IPS-11a (cell line): ENCODE measurements around the gene UBIAD1.
"Not testable (repeated sequence)": the region's sequence is repeated elsewhere in the genome, so short reads cannot be mapped to it uniquely, and the experiment has no call there.

Experiments used
- H3K4me3 ChIP-seq: one replicate; pipeline ENCODE4 v1.5.1; 2013; ENCODE audit warnings: low read depth, low read length, control low read depth

UBIAD1 gene

GRCh38 chr1:11272832-11273594 lies at the start of gene UBIAD1:
Gene UBIAD1 (plus strand): TSS chr1:11273198. CDS start chr1:11273532, 334 bp downstream.
- H3K4me3 ChIP-seq = peak within 1 kb of the TSS; percentile 95

GRCh38 chr1:11227106-11228077 lies 45.6 kb upstream of the UBIAD1 start:
- H3K4me3 ChIP-seq = no peak overlapping the region

GRCh38 chr1:11229203-11229602 lies 43.8 kb upstream of the UBIAD1 start:
- H3K4me3 ChIP-seq = no peak overlapping the region

- H3K4me3 ChIP-seq = no peak overlapping the region
Observed at GRCh38 chr1:11233208-11233607, 39.8 kb upstream of the UBIAD1 start.

GRCh38 chr1:11237356-11237755 lies 35.6 kb upstream of the UBIAD1 start:
- no peak overlapping the region for H3K4me3 ChIP-seq

GRCh38 chr1:11238311-11238710 lies 34.7 kb upstream of the UBIAD1 start:
- no peak overlapping the region for H3K4me3 ChIP-seq

GRCh38 chr1:11245248-11245647 lies 27.8 kb upstream of the UBIAD1 start:
- H3K4me3 ChIP-seq = no peak overlapping the region

- H3K4me3 ChIP-seq = no peak overlapping the region
Observed at GRCh38 chr1:11245904-11246719, 26.9 kb upstream of the UBIAD1 start.

- no peak overlapping the region for H3K4me3 ChIP-seq
Observed at GRCh38 chr1:11248169-11248568, 24.8 kb upstream of the UBIAD1 start.

- no peak overlapping the region for H3K4me3 ChIP-seq
Observed at GRCh38 chr1:11252538-11252937, 20.5 kb upstream of the UBIAD1 start.

- H3K4me3 ChIP-seq = no peak overlapping the region
Observed at GRCh38 chr1:11253226-11253625, 19.8 kb upstream of the UBIAD1 start.

- no peak overlapping the region for H3K4me3 ChIP-seq
Observed at GRCh38 chr1:11256299-11256698, 16.7 kb upstream of the UBIAD1 start.

GRCh38 chr1:11262171-11263049 lies 10.6 kb upstream of the UBIAD1 start, which contains the start of gene MTOR:
Gene MTOR (minus strand): TSS chr1:11262551. CDS start chr1:11259409, 3,142 bp downstream.
- peak within 1 kb of the TSS; percentile 94 for H3K4me3 ChIP-seq

- H3K4me3 ChIP-seq = no peak overlapping the region
Observed at GRCh38 chr1:11266268-11267074, 6.5 kb upstream of the UBIAD1 start.

GRCh38 chr1:11267350-11268337 lies 5.4 kb upstream of the UBIAD1 start:
- not testable (repeated sequence) for H3K4me3 ChIP-seq

- H3K4me3 ChIP-seq = no peak overlapping the region
Observed at GRCh38 chr1:11272544-11272831, 510 bp upstream of the UBIAD1 start.

- peak overlapping the region; percentile 95 for H3K4me3 ChIP-seq
Observed at GRCh38 chr1:11273595-11274234, 717 bp downstream of the UBIAD1 start.

- H3K4me3 ChIP-seq = no peak overlapping the region
Observed at GRCh38 chr1:11279152-11279551, 6.2 kb downstream of the UBIAD1 start.
